Subcutaneous adipose tissue (tissue), 4 donors: Measurements from ENCODE around the gene PIK3R5. TPM values are rescaled to one million over a fixed set of nuclear protein-coding genes. Genes with fewer than 3 reads are reported as not detected.

Source experiments
- total RNA-seq, 4 donors: library from RNA; depleted of rRNA; stranded (reverse); fragments of >200 nt; gene quantifications; one replicate each; pipeline ENCODE4 v1.1.0, GENCODE V29; 2016
- TF ChIP-seq, protein P1 (sequence below): fragments of 450-650 bp; IDR thresholded peaks from one replicate; pipeline ENCODE4 v1.5.1; 2016; ENCODE audit warnings: low read depth, mild to moderate bottlenecking, control low read depth, antibody characterized with exemption, moderate library complexity

The PIK3R5 gene
- total RNA-seq, 4 donors from 2014 or later, result 12.2 to 56.9 (median 25.5) TPM

DNA sequence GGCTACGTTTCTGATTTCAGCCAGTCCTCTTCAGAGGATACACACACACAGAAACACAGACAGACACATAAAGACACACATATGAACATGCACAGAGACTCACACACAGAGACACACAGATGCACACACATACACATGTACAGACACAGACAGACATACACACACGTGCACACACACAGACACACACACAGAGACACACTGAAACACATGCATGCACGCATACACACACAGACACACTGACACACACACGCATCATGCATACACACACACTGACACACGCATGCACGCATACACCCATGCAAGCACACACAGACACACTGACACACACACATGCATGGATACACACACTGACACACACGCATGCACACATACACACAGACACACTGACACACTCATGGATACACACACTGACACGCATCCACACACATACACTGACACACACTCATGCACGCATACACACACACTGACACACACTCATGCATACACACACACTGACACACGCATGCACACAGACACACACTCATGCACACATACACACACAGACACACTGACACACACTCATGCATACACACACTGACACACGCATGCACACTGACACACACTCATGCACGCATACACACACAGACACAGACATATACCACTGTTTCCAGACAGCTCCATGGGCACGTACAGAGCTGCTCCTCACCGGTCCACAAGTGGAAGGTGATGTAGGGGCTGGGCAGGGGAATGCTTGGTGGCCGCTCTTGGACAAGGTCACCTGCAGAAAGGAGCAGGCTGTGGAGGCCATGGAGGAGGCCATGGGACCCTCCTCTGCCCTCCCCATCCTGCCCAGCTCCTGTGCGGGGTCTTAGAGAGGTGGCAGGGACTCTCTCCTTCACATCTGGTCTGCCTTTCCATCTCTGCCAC, 136.2 kb downstream of the PIK3R5 start:
- TF ChIP-seq, protein P1, sequence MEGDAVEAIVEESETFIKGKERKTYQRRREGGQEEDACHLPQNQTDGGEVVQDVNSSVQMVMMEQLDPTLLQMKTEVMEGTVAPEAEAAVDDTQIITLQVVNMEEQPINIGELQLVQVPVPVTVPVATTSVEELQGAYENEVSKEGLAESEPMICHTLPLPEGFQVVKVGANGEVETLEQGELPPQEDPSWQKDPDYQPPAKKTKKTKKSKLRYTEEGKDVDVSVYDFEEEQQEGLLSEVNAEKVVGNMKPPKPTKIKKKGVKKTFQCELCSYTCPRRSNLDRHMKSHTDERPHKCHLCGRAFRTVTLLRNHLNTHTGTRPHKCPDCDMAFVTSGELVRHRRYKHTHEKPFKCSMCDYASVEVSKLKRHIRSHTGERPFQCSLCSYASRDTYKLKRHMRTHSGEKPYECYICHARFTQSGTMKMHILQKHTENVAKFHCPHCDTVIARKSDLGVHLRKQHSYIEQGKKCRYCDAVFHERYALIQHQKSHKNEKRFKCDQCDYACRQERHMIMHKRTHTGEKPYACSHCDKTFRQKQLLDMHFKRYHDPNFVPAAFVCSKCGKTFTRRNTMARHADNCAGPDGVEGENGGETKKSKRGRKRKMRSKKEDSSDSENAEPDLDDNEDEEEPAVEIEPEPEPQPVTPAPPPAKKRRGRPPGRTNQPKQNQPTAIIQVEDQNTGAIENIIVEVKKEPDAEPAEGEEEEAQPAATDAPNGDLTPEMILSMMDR, result no peak

Other genes with a start within 250 kb of the PIK3R5 start
- gene CCDC42, start 220.9 kb downstream of the PIK3R5 start, total RNA-seq, result not detected
- gene SPDYE4, start 207.2 kb downstream of the PIK3R5 start, total RNA-seq, result not detected
- under 1 TPM in 2 of 4 donors, not detected in 2; 0.17 to 0.22 TPM for gene MFSD6L, start 166.3 kb downstream of the PIK3R5 start, total RNA-seq
- 1 to 10 TPM; 2.0 to 3.7 (median 2.4) TPM for gene PIK3R6, start 98.0 kb downstream of the PIK3R5 start, total RNA-seq
- gene NTN1, start 55.8 kb upstream of the PIK3R5 start, total RNA-seq, result 1 to 10 TPM in 3 of 4 donors, under 1 TPM in 1; 0.85 to 7.9 (median 3.2) TPM